ENCODE data around the gene SMAD7.

Gene SMAD7

DNA sequence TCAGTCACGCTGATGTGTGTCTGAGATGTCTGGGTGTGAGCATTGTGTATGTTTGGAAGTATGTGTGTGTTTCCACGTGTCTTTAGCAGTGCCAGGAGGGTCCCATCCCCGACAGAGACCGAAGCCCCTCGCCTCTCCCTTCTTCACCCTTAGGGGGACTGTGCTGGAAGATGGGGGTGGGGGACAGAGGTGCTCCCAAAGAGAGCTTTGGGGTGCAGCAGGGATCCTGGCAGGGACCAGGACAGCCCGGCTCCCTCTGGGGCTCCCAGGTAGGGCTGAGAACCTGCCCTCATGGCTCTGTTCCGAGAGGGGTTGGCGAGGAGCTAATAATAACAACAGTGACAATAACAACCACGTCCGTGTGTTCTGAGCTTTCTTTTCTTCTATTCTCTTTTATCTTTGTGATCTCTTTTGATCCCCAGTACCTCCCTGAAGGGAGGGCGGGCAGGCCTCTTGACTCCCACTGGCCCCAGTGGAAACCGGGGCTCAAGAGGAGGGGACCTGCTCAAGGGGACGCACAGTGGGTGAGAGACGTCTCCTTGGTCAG, 57.6 kb downstream of the SMAD7 start:
- DNase-seq: no peak

DNA sequence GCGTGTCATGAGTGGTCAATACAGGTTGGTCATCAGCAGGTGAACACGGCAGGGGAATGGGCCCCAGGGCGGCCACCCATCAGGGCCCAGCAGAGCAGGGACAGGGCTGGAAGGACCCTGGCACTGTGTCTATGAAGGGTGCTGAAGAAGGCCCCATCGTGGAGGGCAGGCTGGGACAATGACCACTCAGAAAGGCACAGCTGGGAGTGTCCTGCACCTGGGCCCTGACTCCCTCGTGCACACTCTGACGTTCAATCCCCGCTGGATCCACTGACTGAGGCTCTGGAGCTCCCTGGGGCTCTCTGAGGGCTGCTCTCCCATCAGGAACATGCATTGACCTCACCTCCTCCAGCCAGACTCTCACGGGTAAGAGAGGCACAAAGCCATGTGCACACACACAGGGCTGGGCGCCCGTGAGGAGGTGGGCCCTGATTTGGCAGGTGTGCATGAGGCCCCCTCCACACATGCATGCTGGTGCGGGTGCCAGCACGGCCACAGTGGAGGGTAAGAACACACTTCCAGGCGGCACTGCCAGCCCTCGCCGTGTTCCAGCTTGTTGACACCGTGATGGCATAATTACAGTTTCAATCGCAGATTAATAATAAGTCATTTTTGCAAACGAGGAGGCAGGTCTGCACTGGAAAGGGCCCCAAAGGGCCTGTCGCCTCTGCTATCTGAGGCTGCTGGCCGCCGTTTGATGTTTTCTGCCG, 58.5 kb downstream of the SMAD7 start:
- DNase-seq: no peak

DNA sequence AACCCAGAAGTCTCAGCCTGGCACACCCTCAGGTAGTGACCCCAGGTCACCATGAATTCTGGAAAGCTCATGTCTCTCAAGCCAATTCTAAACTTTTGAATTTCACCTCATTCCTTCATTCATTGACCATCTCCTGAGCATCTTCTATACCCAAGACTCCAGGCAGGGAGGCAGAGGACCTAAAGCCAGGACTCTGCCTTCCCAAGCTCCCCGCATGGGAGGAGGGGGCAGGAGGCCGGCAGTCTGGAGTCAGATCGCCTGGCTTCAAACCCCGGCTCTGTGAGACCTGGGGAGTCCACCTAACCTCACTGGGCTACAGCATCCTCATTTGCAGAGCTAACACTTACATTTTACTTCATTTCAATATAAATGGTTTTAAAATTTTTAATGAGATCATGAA, 59.0 kb downstream of the SMAD7 start:
- DNase-seq: no peak

- no peak for DNase-seq
These were observed 60.6 kb downstream of the SMAD7 start for GRCh38 chr18:48889981-48890762.

- no peak for DNase-seq
These were observed 61.4 kb downstream of the SMAD7 start for GRCh38 chr18:48889115-48889941.

- DNase-seq: no peak
These were observed 62.0 kb downstream of the SMAD7 start for GRCh38 chr18:48888773-48889080.

- DNase-seq: no peak
These were observed 62.6 kb downstream of the SMAD7 start for GRCh38 chr18:48887905-48888772.

GRCh38 chr18:48887294-48887904, 63.4 kb downstream of the SMAD7 start:
- no peak for DNase-seq

GRCh38 chr18:48886520-48887293, 64.1 kb downstream of the SMAD7 start:
- DNase-seq: no peak

DNA sequence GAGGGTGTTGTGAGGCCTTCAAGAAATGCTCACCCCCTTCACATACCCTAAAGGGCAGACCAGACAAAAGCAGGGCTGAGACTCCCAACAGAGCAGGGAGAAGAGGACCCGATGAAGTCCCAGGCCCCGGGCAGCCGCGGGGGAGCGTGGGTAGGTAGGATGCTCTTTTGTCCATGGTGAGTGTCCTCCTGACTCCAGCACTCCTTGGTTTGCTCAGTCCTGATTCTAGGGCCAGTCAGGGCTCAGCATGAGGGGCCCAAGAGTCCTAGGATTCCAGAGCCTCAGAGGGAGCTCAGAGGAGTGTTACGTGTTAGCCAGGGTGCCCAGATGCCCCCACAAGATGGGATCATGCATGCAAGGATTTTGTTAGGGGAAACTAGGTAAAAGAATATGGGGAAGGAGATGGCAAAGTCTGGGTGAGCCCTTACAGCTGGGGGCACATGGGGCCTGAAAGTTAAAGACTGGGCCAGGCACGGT, 64.8 kb downstream of the SMAD7 start:
- DNase-seq: no peak

DNA sequence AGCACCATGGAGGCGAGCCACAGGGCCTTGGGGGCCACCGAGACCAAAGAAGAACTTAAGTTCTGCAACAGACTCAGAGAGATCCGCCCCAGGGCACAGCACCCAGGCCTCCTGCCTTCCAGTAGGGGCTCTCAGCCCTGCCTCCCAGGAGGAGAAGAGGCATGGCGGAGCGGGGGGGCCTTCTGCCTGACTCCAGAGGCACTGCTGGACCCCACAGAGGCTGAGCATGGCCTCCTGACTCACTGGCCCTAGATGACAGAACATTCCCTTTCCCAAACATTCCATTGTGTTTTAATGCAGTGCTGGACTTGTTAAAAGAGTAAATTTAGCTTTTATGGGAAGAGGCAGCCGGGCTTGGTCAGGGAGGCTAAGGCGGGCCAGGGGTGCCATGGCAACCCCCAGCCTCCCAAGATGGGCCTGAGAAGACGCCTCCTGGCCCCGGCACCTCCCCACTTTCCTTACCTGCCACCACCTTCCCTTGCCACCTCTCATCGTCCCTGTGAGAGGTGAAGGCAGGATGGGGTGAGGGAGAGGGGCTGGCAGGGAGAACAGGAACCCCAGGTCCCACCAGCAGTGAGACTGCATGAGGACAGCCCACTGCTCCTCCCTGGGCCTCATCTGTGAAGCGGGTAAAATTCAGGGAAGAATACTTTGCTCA, 65.4 kb downstream of the SMAD7 start:
- DNase-seq: no peak

DNA sequence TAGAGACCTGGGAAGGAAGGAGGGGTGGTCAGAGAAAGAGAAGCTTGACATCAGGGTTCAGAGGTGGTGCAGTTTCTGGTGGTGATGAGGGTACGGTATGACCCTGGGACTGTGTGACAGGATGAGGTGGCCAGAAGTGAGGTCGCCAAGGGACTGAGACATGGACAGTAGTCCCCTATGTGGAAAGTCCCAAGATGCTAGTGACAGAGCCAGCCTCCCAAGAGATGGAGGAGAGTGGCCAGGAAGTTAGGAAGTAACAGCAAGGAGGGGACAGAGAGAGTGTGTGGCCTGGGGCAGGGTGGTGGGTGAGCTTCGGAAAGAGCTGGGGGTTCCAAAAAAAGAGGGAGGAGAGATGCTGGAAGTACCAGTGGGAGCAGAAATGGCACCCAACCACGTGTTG, 66.0 kb downstream of the SMAD7 start:
- DNase-seq: no peak

- DNase-seq: no peak
These were observed 66.5 kb downstream of the SMAD7 start for GRCh38 chr18:48884306-48884705.

GRCh38 chr18:48882379-48882778, 68.4 kb downstream of the SMAD7 start:
- no peak for DNase-seq

DNA sequence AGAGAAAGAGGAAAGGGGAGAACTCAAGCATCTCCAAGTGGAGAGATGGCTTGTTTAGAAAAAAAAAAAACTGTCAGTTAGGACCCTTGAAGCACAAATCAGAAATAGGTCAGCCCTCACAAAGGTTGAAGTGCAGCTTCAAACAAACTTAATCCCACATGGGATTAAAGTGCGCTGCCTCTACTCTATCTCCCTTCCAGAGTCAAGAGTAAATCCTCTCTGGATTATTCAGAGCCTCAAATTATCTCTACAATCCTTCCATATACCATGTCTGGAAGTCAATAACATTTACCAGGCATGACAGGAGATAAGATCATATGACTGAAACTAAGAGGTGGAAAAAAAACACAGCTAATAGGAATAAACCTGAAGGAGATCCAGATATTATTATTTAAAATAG, 69.8 kb downstream of the SMAD7 start:
- DNase-seq: no peak

GRCh38 chr18:48879008-48879431, 71.7 kb downstream of the SMAD7 start:
- DNase-seq: no peak

DNA sequence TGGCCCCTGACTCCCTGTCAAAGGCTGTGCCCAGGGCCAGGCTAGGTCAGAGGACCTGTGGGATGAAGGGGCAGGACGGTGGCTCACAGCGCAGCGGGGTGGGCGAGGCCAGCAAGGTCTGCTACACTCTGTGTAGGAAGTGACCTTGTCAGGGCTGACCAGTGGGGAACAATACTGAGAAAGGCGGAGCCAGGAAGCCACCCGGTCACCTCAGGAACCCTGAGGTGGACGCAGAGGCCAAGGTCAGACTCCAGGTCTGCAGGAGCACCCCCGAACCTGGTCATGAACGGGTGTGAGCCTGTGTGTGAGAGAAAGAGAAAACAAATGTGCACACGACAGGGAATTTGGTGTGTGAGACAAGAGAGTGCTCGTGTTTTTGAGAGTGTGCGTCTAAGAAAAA, 72.3 kb downstream of the SMAD7 start:
- no peak for DNase-seq

DNA sequence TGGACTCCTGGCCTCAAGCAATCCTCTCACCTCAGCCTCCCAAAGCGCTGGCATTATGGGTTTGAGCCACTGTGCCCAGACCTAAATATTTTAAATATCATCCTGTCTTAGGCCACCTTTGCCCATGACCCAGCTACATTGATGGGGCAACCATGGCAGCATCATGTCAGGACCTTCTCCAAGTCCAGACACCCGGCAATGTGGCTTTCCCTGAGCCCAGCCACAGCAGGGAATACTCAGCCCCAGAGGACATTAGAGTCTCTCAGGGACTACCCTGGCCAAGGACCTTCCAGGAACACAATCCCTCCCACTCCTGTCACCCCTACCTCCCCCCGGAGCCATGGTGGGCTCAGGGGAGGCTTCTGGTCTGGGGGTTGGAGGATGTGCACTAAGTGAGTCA, 72.8 kb downstream of the SMAD7 start:
- DNase-seq: no peak

DNA sequence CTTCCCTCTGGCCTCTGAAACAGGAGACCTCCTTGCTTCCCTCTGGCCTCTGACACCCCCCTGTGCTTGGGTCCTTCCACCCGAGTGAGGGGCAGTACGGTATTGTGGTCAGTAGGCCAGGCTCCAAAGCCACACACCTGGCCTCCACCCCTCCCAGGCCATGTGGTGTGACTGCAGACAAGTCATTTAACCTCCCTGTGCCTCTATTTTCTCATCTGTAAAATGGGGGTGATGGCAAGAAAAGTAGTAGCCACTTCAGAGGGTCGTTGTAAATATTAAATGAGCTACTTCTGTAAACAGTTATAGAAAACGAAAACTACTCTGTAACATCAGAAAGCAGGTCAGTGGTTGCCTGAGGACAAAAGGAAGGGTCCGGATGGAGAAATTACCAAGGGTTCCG, 74.2 kb downstream of the SMAD7 start:
- DNase-seq: no peak

- DNase-seq: no peak
These were observed 74.7 kb downstream of the SMAD7 start for GRCh38 chr18:48875942-48876511.

Data from activated CD4-positive, alpha-beta T cell treated with anti-CD3 and anti-CD28 coated beads, Interleukin-10, Interleukin-2, amounts not matched to agents 100 ng/mL and 50 ng/mL, durations not matched to agents 16 hours and 8 hours (primary cell).